MM.1S (cell line): ENCODE results near the gene NOS3.

Experiments used
- DNase-seq: peaks from one replicate; pipeline ENCODE4 v3.0.0-alpha.2; 2015
- H2AFZ ChIP-seq: fragments of 300-600 bp; sonication (generic); 2 replicates; pipeline ENCODE4 v1.6.0; 2016; ENCODE audit warnings: antibody characterized with exemption, low read length
- H3F3A ChIP-seq: fragments of 300-600 bp; sonication (generic); 2 replicates; pipeline ENCODE4 v1.6.1; 2016; ENCODE audit warnings: mild to moderate bottlenecking, antibody characterized with exemption, low read length, moderate library complexity, mixed read lengths; ENCODE audit not compliant: insufficient read depth
- H3K27ac ChIP-seq: fragments of 300-600 bp; sonication (generic); 2 replicates; pipeline ENCODE4 v1.5.1; 2016; ENCODE audit warnings: mild to moderate bottlenecking, low read length
- H3K27me3 ChIP-seq: fragments of 300-600 bp; sonication (generic); replicated peaks from 2 replicates; pipeline ENCODE4 v1.6.0; 2016; ENCODE audit warnings: low read length; ENCODE audit not compliant: insufficient read depth
- H3K36me3 ChIP-seq: fragments of 300-600 bp; sonication (generic); replicated peaks from 2 replicates; pipeline ENCODE4 v1.6.1; 2016; ENCODE audit warnings: mild to moderate bottlenecking, low read length, mixed read lengths; ENCODE audit not compliant: insufficient read depth
- H3K4me1 ChIP-seq: fragments of 300-600 bp; sonication (generic); 2 replicates; pipeline ENCODE4 v1.6.1; 2016; ENCODE audit warnings: low read length, mixed read lengths
- H3K4me2 ChIP-seq: fragments of 300-600 bp; sonication (generic); 2 replicates; pipeline ENCODE4 v1.6.0; 2016; ENCODE audit warnings: low read depth, low read length
- H3K4me3 ChIP-seq: fragments of 300-600 bp; sonication (generic); 2 replicates; pipeline ENCODE4 v1.5.1; 2016; ENCODE audit warnings: low read length, mixed read lengths
- H3K79me2 ChIP-seq: fragments of 300-600 bp; sonication (generic); 2 replicates; pipeline ENCODE4 v1.6.1; 2016; ENCODE audit warnings: mixed run types, low read length, mixed read lengths
- H3K9ac ChIP-seq: fragments of 300-600 bp; sonication (generic); 2 replicates; pipeline ENCODE4 v1.6.1; 2016; ENCODE audit warnings: low read length, mixed read lengths
- H3K9me2 ChIP-seq: fragments of 300-600 bp; sonication (generic); replicated peaks from 2 replicates; pipeline ENCODE4 v1.6.1; 2016; ENCODE audit warnings: mild to moderate bottlenecking, low read length, mixed read lengths; ENCODE audit not compliant: insufficient read depth
- H3K9me3 ChIP-seq: fragments of 300-600 bp; sonication (generic); replicated peaks from 2 replicates; pipeline ENCODE4 v1.6.1; 2016; ENCODE audit warnings: mild to moderate bottlenecking, low read length, mixed read lengths; ENCODE audit not compliant: insufficient read depth
- H4K20me1 ChIP-seq: fragments of 300-600 bp; sonication (generic); 2 replicates; pipeline ENCODE4 v1.6.1; 2016; ENCODE audit warnings: mild to moderate bottlenecking, low read length, moderate library complexity, mixed read lengths; ENCODE audit not compliant: insufficient read depth
- EZH2 ChIP-seq: fragments of 300-600 bp; sonication (generic); optimal IDR thresholded peaks from 2 replicates; pipeline ENCODE3; 2017; ENCODE audit warnings: low read depth, mild to moderate bottlenecking, antibody characterized with exemption, low read length, mixed read lengths
- EZH2phosphoT487 ChIP-seq: fragments of 300-600 bp; sonication (generic); IDR thresholded peaks from 2 replicates; pipeline ENCODE4 v1.6.1; 2018; ENCODE audit warnings: antibody characterized with exemption, low read length
- TF ChIP-seq, protein P1 (sequence below): fragments of 300-600 bp; sonication (generic); IDR thresholded peaks from 2 replicates; pipeline ENCODE4 v1.5.1; 2016; ENCODE audit warnings: antibody characterized with exemption, low read length, mixed read lengths

NOS3 gene

DNA sequence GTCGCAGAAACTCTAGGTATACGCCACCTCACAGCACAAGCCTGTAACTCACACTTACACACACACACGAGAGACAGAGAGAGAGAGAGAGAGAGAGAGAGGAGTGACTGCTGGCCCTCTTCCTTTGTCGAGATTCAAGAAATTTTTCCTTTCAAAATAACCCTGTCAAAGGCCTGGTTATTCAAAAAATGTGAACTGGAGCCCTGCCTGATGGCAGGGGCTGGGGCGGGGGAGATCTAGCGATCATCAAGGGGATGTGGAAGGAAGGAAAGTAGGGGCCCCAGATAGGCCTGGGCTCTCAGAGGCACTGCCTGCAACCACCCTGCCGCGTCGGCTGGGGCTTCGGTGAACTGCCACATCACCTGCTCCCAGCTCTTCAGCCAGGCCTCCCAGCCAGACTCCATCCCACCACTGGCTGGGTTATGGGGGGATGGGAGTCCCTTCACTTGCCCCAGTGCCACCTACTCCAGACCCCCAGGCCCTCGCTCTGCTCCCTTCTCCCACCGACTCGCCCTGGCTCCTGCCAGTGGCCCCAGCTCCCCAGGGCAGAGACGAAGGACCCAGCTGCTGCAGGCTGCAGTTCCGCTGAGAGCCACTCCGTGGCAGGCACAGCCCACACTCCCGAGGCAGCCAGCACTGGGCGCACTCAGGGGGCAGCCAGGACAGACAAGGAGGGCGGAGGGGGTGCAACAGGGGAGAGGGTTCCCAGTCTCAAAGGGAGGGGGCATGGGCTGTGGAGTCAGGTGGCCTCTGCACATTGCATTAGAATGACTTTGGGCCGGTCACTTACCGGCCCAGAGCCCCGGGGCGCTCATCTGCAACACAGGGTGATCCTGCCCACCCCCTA, 28.0 kb upstream of the NOS3 start:
- DNase-seq, result peak; percentile 41
- Histone ChIP-seq H2AFZ (no peak overlapping the region), H3K27me3 (no peaks in the 10 kb centered on the region)

DNA sequence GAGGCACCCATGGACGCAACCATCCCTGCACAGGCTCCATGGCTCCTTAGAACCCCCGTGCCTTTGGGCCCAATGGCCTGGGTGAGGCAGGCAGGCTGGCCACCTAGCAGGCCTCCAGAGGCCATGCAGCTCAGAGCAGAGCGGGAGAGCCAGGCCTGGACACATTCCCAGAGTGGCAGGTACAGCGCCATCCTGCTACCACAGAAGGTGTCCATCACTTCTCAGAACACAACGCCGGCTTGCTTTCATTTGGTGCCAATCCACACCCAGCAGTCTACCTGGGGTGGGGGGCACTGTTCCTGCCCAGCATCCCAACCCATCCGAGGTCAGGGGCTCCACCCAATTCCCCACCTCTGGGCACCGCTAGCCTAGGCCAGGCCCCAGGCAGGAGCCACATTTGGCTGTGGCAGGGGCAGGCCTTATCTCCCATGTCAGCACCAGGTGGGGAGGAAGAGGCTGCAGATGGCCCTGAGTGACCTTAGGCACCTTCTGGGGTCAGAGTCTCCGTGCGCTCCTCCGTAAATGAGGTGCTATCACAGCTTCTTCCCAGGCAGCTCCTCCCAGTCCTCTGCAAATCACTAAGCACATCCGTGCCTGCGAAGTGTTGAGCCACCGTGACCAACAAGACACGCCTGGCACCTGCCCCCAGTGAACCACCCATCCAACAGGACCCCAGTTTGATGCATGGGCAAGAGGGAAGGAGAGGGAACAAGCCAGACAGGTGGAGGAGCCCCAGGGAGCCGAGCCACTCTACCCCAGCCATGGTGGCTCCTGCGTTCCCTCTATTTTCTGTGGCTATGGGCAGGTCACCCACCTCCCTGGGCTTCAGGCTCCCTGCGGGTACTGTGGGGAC, 26.9 kb upstream of the NOS3 start:
- no peak overlapping the region for H3K4me3 ChIP-seq
- H3K9me2 ChIP-seq, result no peaks in the 10 kb centered on the region
- no peaks in the 10 kb centered on the region for H3K27me3 ChIP-seq
- no peak overlapping the region for H2AFZ ChIP-seq
- no peaks in the 10 kb centered on the region for H3F3A ChIP-seq
- H3K4me2 ChIP-seq, result no peak overlapping the region
- H3K9me3 ChIP-seq, result no peaks in the 10 kb centered on the region
- H3K79me2 ChIP-seq, result no peaks in the 10 kb centered on the region
- H3K27ac ChIP-seq, result no peak overlapping the region
- no peaks in the 10 kb centered on the region for H3K4me1 ChIP-seq
- H3K9ac ChIP-seq, result no peak overlapping the region
- no peak for DNase-seq
- H3K36me3 ChIP-seq, result no peaks in the 10 kb centered on the region
- TF ChIP-seq, protein P1, sequence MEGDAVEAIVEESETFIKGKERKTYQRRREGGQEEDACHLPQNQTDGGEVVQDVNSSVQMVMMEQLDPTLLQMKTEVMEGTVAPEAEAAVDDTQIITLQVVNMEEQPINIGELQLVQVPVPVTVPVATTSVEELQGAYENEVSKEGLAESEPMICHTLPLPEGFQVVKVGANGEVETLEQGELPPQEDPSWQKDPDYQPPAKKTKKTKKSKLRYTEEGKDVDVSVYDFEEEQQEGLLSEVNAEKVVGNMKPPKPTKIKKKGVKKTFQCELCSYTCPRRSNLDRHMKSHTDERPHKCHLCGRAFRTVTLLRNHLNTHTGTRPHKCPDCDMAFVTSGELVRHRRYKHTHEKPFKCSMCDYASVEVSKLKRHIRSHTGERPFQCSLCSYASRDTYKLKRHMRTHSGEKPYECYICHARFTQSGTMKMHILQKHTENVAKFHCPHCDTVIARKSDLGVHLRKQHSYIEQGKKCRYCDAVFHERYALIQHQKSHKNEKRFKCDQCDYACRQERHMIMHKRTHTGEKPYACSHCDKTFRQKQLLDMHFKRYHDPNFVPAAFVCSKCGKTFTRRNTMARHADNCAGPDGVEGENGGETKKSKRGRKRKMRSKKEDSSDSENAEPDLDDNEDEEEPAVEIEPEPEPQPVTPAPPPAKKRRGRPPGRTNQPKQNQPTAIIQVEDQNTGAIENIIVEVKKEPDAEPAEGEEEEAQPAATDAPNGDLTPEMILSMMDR, result no peak
- TF ChIP-seq EZH2 (no peak), EZH2phosphoT487 (no peak)
- H4K20me1 ChIP-seq, result no peaks in the 10 kb centered on the region

More for the DNA sequence above, 28.0 kb upstream of the NOS3 start:
- Histone ChIP-seq H3K9me3 (no peaks in the 10 kb centered on the region), H4K20me1 (no peaks in the 10 kb centered on the region), H3K79me2 (no peaks in the 10 kb centered on the region), H3K9ac (no peak overlapping the region), H3K36me3 (no peaks in the 10 kb centered on the region), H3K4me3 (no peak overlapping the region), H3K4me2 (no peak overlapping the region), H3K27ac (no peak overlapping the region), H3K9me2 (no peaks in the 10 kb centered on the region), H3F3A (no peaks in the 10 kb centered on the region), H3K4me1 (no peaks in the 10 kb centered on the region)
- TF ChIP-seq, protein P1, result peak; percentile 88
- no peak for TF ChIP-seq EZH2phosphoT487

DNA sequence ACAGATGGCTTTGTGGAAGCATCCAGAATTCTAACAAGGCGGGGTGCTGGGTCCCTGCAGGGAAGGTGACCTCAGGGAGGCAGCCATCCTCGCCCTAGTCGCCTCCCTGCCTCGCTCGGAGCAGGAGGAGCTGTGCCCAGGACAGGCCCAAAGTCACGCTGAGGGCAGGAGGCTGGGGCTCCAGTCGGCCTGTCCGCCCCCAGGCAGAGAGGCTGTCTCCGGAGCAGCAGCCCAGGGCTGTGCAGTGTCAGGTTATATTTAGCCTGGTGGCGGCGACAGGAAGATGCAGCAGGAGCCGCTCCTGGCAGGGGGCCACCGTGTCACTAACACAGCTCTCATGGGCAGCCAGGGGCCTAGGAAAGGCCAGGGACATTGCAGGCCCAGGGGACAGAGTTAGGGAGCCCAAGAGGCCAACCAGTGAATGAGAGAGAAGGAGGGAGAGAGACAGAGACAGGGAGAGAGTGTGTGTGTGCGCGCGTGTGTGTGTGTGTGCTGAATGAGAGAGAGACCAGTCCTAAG, 26.2 kb upstream of the NOS3 start:
- DNase-seq, result no peak
- H3K9ac ChIP-seq, result no peak overlapping the region
- TF ChIP-seq, protein P1, result no peak
- TF ChIP-seq EZH2phosphoT487 (no peak), EZH2 (no peak)
- no peaks in the 10 kb centered on the region for H3K36me3 ChIP-seq
- no peaks in the 10 kb centered on the region for H3K9me3 ChIP-seq
- H4K20me1 ChIP-seq, result no peaks in the 10 kb centered on the region
- no peak overlapping the region for H3K4me3 ChIP-seq
- H3K4me1 ChIP-seq, result no peaks in the 10 kb centered on the region
- H3K4me2 ChIP-seq, result no peak overlapping the region
- H3K27me3 ChIP-seq, result no peaks in the 10 kb centered on the region
- H2AFZ ChIP-seq, result no peak overlapping the region
- no peak overlapping the region for H3K27ac ChIP-seq
- H3K9me2 ChIP-seq, result no peaks in the 10 kb centered on the region
- no peaks in the 10 kb centered on the region for H3K79me2 ChIP-seq
- H3F3A ChIP-seq, result no peaks in the 10 kb centered on the region
